HG02943 (cell line): ENCODE measurements around the gene SENP1.
"Not testable (repeated sequence)": the region's sequence is repeated elsewhere in the genome, so short reads cannot be mapped to it uniquely, and the experiment has no call there.

ENCODE experiments used
- ATAC-seq: cut with Tn5 transposase; IDR thresholded peaks from one replicate; pipeline ENCODE4 v1.9.1; 2021; ENCODE audit warnings: mild to moderate bottlenecking, low read depth, moderate library complexity; ENCODE audit not compliant: unreplicated experiment

SENP1 gene

GRCh38 chr12:48115957-48116356, 10.1 kb upstream of the SENP1 start:
- ATAC-seq, result no peak

DNA sequence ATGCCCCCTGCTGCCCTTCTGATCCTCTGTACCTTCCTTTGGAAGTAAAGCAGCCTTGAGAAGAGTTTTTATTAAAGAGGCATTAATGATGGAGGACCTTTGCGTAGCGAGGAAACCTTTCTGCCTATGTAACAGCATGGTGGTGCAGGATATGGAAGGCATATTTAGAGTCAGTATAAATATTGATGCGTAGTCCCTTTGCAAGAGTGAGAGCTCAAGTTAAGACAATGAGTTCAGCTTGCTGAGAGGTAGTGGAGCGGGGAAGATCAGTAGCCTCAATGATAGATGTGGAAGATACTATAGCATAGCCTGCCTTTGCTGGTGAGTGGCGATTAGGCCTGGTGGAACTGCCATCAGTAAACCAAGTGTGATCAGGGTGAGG, 5.4 kb upstream of the SENP1 start:
- not testable (repeated sequence) for ATAC-seq

DNA sequence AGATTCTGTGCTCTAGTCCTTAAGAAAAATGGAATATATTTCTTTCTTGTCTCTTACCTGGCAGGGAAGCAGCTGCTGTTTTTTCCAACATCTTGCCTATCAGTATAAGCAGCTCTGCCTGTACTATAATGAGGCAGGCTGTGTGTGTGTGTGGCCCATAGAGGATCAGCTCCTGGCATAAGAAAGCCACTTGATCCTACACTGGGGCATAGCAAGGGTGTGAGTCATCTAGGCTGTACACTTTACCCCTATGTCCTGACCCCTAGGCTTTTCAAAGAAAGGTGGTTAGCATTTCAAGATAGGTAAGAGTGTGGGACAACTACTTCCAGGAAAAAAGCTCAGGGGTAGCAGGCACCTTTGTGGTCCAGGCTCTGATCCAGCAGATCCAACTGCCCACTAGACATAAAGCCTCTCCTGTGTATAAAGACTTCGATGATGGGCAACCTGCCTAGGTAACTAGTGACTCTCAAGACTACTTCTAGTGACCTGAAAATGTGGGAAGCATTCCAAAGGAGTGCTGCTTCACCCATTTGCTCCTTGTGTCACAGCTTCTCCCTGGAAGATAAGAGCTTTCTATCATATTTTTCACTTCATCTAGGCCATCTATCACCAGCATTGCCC, 4.9 kb upstream of the SENP1 start:
- no peak for ATAC-seq

DNA sequence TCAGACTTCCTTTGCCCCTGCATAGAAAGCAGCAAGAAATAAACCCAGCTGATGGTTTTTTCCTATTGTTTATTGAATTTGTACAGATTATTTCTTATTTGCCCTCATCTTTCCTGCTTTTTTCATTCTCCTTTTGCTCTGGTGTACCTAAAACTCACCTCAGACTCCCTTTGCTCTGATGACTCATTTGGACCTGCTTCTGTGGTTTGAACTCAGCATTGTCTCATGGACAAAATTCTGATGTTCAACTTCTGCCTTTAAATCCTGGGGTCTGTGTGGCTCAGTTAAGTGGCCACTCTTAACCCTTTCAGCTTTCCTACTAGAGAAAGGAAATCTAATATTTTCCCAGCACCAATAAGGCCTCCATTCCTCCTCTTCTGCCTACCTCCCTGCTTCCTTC, 3.5 kb upstream of the SENP1 start:
- ATAC-seq, result no peak

DNA sequence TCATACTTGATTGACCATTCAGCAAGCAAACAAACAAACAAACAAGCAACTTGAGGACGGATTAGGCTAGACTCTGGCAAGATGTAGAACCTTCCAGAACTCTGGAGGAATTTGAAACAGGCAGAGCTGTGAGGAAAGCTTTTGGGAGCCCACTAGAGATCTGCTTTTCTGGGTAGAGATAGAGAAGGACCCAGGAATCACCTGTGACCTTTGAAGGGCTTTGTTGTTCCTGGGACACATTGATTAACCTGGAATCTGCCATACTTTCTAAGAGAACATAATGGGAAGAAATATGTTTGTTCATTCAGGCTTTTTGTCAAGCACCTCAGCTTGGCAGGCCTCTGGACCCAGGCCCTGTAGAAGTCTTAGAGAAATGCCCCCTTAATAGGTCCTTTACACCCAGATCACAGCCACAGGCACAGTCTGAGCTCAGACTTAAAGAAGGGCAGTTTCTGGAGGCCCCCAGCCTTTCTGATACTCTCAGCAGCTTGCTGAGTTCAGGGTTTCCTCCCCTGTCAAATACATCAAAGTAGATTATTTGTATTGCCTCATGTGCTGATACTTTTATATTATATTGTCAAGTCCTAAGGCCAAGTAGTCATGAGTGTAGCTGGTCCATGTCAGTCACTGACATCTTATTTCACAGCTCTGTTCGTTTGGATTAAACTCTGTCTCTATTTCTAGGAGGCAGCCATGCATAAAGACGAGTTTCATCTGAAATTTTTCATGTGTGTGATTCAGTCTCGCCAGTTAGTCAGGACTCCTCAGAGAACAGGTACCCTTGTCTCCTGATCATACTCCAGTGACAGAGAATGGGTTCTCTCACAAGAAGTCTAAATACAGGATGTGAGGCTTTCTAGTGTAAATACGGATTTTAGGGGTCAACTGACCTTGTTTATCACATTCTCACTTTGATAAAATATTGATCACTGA, 1.1 kb upstream of the SENP1 start:
- ATAC-seq, result no peak

- ATAC-seq, result peak; percentile 20
These were observed 485 bp downstream of the SENP1 start for GRCh38 chr12:48105321-48105866.

- no peak for ATAC-seq
These were observed 1.3 kb downstream of the SENP1 start for GRCh38 chr12:48104531-48104930.

GRCh38 chr12:48092611-48093010, 13.3 kb downstream of the SENP1 start:
- no peak for ATAC-seq

DNA sequence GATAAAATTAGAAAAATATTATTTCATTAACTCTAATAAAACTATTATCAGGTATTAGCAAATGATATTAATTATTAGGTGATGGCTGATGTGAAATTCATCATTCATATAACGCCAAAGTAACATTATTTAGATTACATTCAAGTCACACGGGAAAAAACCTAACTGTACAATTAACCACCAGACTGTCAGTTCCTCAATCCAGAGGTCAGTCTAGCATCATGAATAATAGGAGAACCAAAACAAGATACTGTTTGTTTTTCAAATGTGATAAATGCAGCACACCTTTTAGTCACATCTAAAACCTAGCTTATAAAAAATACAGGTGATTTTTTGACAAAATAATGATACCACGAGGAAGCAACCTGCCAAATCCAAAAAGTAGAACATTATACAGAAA, 19.6 kb downstream of the SENP1 start:
- no peak for ATAC-seq

- no peak for ATAC-seq
These were observed 20.9 kb downstream of the SENP1 start for GRCh38 chr12:48084841-48085460.

GRCh38 chr12:48084066-48084465, 21.8 kb downstream of the SENP1 start:
- ATAC-seq, result no peak

- ATAC-seq, result no peak
These were observed 25.1 kb downstream of the SENP1 start for GRCh38 chr12:48080821-48081220.

- ATAC-seq, result no peak
These were observed 25.6 kb downstream of the SENP1 start for GRCh38 chr12:48080285-48080684.

DNA sequence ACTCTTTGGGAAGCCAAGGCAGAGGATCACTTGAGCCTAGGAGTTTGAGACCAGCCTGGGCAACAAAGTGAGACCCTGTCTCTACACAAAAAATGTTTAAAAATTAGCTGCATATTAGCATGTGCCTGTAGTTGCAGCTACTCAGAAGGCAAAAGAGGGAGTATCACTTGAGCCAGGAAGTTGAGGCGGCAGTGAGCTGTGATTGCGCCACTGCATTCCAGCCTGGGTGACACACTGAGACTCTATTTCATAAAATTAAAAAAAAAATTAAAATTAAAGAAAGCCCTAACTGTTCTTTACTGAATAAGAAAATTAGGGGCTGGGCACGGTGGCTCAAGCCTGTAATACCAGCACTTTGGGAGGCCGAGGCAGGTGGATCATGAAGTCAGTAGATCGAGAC, 27.0 kb downstream of the SENP1 start:
- no peak for ATAC-seq

- no peak for ATAC-seq
These were observed 28.8 kb downstream of the SENP1 start for GRCh38 chr12:48077111-48077510.

DNA sequence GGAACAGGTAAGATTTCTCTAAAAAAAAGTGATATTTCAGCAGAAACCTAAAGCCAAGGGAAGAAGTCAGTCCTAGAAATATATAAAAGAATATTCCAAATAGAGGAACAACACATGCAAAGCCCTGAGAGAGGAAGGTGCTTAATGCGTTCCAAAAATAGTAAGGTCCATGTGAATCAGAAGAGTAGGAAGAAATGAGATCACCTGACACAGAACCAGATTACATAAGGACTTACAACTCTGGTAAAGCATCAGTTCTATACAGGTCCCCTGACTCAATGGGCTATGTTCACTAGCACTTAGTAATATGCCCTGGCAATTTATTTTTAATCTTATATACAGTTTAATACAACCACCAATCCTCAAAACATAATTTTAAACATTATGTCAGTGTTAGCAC, 30.0 kb downstream of the SENP1 start:
- no peak for ATAC-seq

DNA sequence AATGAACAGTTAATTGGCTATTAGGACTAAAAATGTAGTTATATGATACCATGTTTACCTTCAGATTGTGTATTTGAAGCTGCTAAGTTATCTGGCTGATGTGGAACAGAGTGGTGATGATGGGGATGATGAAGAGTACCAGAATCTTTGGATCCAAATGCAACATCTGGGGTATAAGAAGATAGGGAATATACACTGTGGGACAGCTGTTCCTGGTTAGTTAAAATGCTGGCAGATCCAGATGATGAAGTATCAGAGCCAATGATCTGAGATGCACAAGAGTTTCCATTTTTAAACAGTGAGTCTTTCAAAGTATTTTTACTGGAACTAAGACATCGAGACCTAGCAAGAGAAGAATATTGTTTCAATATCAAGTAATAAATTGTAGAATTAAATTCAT, 31.6 kb downstream of the SENP1 start:
- ATAC-seq, result no peak

GRCh38 chr12:48072266-48072665, 33.6 kb downstream of the SENP1 start:
- no peak for ATAC-seq

GRCh38 chr12:48071808-48072207, 34.1 kb downstream of the SENP1 start:
- ATAC-seq, result no peak

GRCh38 chr12:48070731-48071130, 35.1 kb downstream of the SENP1 start:
- no peak for ATAC-seq

GRCh38 chr12:48070033-48070432, 35.8 kb downstream of the SENP1 start:
- ATAC-seq, result no peak
